Measurements from ENCODE around the gene EML6. TPM values are rescaled to one million over a fixed set of nuclear protein-coding genes. Genes with fewer than 3 reads are reported as not detected.
A peak's percentile ranks its signal among the peaks of the same experiment; 100 is the strongest.
"Not testable (repeated sequence)": the region's sequence is repeated elsewhere in the genome, so short reads cannot be mapped to it uniquely, and the experiment has no call there.

EML6 gene
- polyA plus RNA-seq, 1 donor from 2014 or later, result 3.8 TPM

DNA sequence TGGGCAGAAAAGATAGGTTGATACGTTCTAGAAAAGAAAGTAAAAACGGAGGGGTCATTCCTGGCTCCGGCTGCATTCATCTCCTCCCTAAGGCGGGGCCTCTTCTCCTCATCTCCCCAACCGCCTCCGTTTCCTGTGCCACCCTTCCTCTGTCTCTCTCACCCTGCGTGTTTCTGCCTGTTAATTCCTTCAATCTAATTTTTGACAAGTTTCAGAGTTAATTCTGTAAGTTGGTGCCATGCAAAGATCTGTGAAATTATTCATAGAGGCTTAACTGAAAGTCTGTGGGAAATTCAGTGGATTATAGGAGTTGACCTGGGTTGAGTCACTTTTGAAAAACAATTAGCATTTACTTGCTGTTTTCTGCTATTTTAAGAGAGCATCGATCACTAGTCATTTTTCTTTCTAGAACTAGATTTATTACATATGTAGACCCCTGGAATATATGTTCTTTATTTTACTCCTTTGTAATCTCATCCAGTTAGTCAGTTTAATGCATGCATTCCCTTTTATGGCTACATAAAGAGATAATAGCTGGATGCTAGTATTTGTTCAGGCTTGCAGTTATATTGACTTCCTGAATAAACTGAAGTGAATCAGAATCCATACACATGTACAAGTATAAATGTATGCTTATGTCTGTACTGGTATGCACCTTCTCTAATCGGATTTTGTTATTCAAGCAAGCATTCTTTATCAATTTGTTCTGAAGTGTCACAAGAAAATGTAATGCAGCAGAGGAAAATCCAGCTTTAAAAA is 91.1 kb downstream of the EML6 start:
- H3K36me3 Mint-ChIP-seq, result peaks cover 5% of the 10 kb centered on the region
- H3K27ac Mint-ChIP-seq, result no peak overlapping the region
- H3K27me3 Mint-ChIP-seq, result no peaks in the 10 kb centered on the region
- no peak overlapping the region for H3K4me3 Mint-ChIP-seq
- no peaks in the 10 kb centered on the region for H3K9me3 Mint-ChIP-seq
- H3K4me1 Mint-ChIP-seq, result peaks cover 0 to 2% (median 1%) of the 10 kb centered on the region in 3 donors

DNA sequence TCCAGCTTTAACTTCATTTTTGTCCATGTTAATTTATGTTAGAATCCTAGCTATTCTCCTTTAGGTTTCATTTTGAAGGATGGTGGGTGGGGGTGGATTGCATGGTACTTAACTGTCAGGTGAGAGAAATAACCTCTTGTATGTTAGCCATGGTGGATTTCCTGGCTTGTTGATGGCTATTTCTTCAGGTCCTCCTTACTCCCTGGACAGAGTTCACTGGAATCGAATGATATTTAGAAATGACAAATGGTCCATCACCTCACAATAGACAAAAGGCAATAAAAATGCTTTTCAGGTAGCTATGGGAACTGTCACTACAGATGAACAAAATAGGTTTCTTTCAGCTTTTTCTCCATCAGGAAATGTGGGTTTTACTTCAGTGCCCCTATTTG is 91.7 kb downstream of the EML6 start:
- peaks cover 0 to 2% (median 1%) of the 10 kb centered on the region in 3 donors for H3K4me1 Mint-ChIP-seq
- H3K27me3 Mint-ChIP-seq, result no peaks in the 10 kb centered on the region
- H3K36me3 Mint-ChIP-seq, result peaks cover 4% of the 10 kb centered on the region
- no peak overlapping the region for H3K4me3 Mint-ChIP-seq
- no peaks in the 10 kb centered on the region for H3K9me3 Mint-ChIP-seq
- no peak overlapping the region for H3K27ac Mint-ChIP-seq

DNA sequence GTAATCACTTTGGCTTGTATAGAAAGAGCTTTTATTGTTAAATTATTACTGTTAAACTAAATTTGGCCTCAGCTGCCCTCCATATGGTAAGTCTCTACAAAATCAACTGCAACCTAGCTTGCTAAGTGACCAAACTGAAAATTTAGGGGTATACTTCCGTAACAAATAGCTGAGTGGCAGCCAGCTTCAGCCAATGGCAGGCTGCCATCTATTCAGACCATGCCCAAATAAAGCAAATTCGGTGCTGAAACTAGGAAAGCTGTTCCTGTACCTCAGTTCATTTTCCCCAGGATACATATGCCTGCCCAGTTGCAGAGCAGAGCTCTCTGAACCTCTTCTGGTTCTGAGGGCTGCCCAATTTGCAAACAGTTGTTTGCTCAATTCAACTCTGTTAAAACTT is 94.8 kb downstream of the EML6 start:
- Mint-ChIP-seq H3K9me3 (no peaks in the 10 kb centered on the region), H3K36me3 (peaks cover 4% of the 10 kb centered on the region), H3K4me1 (peaks cover 0 to 2% (median 1%) of the 10 kb centered on the region in 3 donors), H3K27me3 (no peaks in the 10 kb centered on the region), H3K27ac (no peak overlapping the region), H3K4me3 (no peak overlapping the region)

DNA sequence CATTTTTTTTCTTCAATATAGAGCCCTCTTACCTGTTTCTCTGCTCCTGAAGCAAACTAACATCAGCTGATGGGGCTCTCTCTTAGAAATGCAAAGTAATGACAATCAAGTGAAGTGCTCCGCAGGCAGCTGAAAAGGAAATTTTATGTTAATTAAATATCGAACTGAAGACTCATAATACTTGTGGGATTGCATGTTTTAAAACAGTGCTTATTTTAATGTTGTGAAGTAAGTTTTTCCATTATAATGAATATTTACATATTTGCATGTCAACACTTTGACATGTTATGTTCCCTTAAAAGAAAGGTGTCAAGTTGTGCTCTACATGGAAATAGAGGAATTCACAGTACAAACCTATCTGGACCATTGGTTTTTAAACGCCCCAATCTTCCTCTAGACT is 97.1 kb downstream of the EML6 start:
- H3K4me3 Mint-ChIP-seq, result no peak overlapping the region

DNA sequence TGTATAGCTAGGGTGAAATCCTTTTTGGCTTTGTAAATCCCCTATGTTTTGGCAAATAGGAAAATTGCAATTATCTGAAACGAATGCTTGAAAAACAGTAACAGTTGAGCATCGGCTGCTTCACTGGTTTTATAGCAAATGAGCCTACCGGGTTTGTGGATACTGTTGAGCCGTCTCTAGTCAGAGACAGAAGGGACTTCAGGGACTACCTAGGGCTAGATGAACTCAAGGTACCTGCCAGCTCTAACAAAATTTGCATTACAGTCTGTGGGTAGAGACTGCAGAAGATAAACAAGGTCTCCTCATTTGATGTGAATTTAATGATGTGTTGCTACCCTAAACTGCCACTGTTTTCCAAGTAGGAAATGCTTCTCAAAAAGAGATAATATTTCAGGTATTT is 101.1 kb downstream of the EML6 start:
- Mint-ChIP-seq H3K4me1 (no peaks in the 10 kb centered on the region), H3K4me3 (no peak overlapping the region), H3K36me3 (peaks cover 2% of the 10 kb centered on the region), H3K27me3 (no peaks in the 10 kb centered on the region), H3K27ac (no peak overlapping the region), H3K9me3 (no peaks in the 10 kb centered on the region)

More for the DNA sequence above, 97.1 kb downstream of the EML6 start:
- H3K4me1 Mint-ChIP-seq, result no peaks in the 10 kb centered on the region
- H3K27ac Mint-ChIP-seq, result no peak overlapping the region
- peaks cover 4% of the 10 kb centered on the region for H3K36me3 Mint-ChIP-seq
- H3K27me3 Mint-ChIP-seq, result no peaks in the 10 kb centered on the region
- no peaks in the 10 kb centered on the region for H3K9me3 Mint-ChIP-seq

DNA sequence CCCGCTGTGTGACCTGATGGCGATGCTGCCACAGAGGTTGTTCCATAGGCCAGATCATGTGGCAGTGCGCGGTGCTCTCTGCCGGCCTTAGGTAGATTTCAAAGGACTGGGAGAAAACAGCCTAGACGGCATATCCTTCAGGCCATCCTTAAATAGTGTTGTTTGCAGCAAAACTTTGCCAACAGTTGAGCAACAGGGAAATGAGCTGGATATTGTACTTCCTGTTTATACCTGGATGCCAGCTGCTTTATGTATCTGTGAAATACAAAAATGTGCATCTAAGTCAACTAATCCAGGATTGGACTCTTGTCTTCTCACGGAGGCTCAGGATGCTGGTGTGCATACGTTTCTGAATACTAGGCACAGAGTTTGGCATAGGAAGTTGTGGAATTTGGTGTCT is 107.1 kb downstream of the EML6 start:
- H3K9me3 Mint-ChIP-seq, result no peaks in the 10 kb centered on the region
- H3K4me3 Mint-ChIP-seq, result no peak overlapping the region
- H3K36me3 Mint-ChIP-seq, result peaks cover 2% of the 10 kb centered on the region
- H3K4me1 Mint-ChIP-seq, result no peaks in the 10 kb centered on the region
- no peaks in the 10 kb centered on the region for H3K27me3 Mint-ChIP-seq
- no peak overlapping the region for H3K27ac Mint-ChIP-seq

DNA sequence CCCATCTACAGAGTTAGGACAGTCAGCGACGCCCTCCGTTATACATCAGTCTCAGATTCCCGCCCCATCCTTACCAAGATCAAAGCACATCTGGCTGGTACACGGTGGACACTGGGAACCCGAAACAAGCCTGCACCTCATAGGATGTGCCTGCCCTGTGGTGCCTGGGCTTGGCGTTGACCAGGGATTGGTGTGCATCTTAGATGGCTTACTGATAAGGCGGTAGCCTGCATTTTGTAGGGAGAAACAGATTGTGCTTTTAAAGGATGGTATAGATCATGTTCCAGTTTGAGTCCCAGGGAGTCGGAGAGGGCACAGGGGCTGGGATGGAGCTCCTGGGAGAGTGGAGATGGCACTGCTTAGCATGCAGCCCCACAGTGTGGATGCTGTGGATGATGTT is 108.0 kb downstream of the EML6 start:
- Mint-ChIP-seq H3K27ac (no peak overlapping the region), H3K27me3 (no peaks in the 10 kb centered on the region), H3K9me3 (no peaks in the 10 kb centered on the region), H3K4me3 (no peak overlapping the region), H3K4me1 (no peaks in the 10 kb centered on the region), H3K36me3 (no peaks in the 10 kb centered on the region)

DNA sequence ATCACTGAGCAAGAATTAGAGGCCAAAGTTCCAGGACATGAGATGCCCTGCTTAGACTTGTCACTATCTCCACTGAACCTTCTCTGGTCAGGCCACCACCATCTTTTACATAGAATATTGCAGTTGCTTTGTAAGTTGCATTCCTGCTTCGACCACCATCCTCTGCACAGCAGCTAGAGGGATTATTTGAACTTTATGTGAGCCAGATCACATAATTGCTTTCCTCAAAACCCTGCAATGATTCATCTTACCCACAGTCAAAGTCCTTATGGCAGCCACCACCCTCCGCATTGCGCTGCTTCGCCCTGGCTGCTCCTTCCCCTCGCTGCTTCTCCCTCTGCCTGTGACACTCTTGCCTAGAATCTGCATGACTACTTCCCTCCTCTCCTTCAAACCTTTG is 111.3 kb downstream of the EML6 start:
- H3K9me3 Mint-ChIP-seq, result no peaks in the 10 kb centered on the region
- no peak overlapping the region for H3K27ac Mint-ChIP-seq
- peaks cover 0 to 6% (median 3%) of the 10 kb centered on the region in 3 donors for H3K4me1 Mint-ChIP-seq
- no peak overlapping the region for H3K4me3 Mint-ChIP-seq
- H3K27me3 Mint-ChIP-seq, result no peaks in the 10 kb centered on the region
- no peaks in the 10 kb centered on the region for H3K36me3 Mint-ChIP-seq

DNA sequence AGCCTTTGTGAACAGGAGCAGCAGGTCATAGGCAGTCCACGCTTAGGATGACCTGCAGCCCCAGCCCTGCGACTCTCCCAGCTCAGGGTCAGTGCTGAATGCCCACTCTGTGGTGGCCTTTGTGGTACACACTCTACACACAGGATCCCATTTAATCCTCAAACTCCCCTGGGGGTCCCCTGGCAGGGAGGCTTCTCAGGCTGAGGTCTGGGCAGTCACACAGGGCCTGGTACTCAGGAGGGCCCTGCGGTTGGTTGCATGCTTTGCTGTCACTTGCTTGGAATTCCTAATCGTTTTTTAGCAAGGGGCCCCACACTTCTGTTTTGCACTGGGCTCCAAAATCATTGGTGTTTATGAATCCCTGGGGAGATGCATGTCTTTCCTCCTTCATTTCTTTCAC is 113.0 kb downstream of the EML6 start:
- H3K9me3 Mint-ChIP-seq, result no peaks in the 10 kb centered on the region
- no peaks in the 10 kb centered on the region for H3K36me3 Mint-ChIP-seq
- H3K27ac Mint-ChIP-seq, result no peak overlapping the region
- no peaks in the 10 kb centered on the region for H3K27me3 Mint-ChIP-seq
- no peak overlapping the region for H3K4me3 Mint-ChIP-seq
- peaks cover 0 to 6% (median 3%) of the 10 kb centered on the region in 3 donors for H3K4me1 Mint-ChIP-seq

DNA sequence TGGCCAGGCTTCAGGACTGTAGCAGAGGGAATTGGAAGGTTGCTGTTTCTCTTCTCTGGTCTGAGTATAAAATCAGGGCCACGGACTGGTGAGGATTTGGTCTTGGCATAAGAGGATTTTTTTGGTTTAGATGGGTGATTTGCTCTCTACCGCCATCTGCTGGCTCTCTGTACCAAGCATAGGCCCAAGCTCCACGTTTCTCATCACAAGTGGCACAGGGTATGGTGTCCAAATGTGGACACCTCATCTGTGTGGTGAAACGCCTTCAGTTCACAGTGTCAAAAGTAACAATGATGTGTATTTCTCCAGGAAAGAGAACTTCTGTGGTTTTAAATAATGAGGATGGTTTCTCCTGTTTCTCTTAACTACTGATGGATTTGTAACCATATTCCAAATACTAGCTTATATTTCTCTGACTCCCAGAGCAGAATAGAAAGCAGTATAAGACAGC is 115.1 kb downstream of the EML6 start:
- Mint-ChIP-seq H3K36me3 (no peaks in the 10 kb centered on the region), H3K4me1 (peaks cover 0 to 6% (median 3%) of the 10 kb centered on the region in 3 donors), H3K9me3 (no peaks in the 10 kb centered on the region), H3K27ac (no peak overlapping the region), H3K27me3 (no peaks in the 10 kb centered on the region), H3K4me3 (no peak overlapping the region)

DNA sequence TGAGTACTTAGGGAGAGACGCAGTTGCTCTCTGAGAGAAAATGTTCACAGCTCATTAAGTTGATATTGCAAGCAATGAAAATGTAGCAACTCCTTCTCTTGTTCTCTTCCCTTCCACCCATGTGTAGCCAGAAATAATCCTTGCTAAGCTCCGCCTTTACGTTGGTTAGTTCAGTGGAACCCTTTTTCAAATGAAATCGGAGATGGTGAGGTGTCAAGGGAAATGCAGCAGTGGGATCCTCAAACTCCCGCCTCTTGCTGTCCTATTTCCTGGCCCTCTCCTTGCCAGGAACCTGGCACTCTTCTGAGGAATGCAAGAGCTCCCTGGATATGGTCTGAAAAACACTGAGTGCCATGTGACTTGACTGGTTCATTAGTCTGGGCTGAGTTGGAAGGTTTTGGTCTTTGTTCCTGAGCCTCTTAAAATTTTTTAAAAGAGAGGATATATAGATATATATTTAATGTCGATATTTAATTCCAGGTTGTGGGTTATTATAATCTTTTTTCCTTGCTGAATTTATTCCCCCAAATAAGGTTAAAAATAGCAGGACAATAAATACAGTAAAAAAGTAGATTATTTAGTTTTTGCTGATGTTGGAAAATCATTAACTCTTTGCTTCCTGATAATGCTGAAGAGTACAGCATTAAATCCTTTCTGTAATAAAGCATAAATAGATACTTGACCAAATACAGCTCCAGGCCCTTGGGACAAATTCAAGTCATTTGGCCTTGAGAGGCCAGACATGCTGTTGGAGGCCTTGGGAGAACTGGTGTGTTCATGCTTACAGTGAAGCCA is 116.2 kb downstream of the EML6 start:
- Mint-ChIP-seq H3K4me1 (peaks cover 0 to 6% (median 3%) of the 10 kb centered on the region in 3 donors), H3K9me3 (no peaks in the 10 kb centered on the region), H3K27me3 (no peaks in the 10 kb centered on the region), H3K4me3 (no peak overlapping the region), H3K36me3 (no peaks in the 10 kb centered on the region), H3K27ac (no peak overlapping the region)

DNA sequence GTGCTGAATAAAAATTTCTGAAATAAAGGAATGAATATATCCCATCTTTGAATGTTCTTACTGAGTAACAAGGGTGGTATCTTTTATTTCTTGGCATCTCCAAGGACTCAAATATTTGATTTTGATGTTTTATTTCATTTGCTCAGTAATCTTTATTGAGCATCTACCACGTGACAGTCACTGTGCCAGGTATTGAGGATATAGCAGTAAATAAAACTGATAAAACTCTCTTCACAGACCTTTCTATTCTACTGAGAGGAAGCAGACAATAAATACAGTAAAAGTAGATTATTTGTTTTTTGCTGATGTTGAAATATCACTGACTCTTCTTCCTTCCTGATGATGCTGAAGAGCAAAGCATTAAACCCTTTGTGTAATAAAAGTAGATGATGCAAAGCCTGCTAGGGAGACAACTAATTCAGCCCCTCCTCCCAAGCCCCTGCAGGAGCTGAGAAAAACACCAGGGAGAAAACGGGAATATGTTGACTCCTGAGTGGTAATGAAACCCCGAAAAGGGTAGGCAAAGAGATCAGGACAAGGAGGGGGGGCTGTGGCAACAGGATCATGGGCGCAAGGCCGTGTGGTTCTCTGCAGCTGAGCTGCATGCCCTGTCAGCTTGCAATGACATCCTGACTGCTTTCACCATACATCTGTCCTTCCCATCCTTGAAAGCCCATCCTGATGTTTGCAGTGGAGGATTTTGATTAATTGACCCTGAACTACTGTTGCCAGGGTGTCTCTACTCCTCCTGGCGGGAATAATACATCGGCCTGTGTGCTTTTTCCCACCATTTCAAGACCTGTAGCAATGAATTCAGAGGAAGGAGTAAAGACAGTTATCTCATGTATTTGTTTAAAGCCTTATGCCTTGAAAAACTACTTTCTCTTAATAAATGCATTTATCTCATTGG is 117.4 kb downstream of the EML6 start:
- no peaks in the 10 kb centered on the region for H3K9me3 Mint-ChIP-seq
- H3K4me3 Mint-ChIP-seq, result no peak overlapping the region

DNA sequence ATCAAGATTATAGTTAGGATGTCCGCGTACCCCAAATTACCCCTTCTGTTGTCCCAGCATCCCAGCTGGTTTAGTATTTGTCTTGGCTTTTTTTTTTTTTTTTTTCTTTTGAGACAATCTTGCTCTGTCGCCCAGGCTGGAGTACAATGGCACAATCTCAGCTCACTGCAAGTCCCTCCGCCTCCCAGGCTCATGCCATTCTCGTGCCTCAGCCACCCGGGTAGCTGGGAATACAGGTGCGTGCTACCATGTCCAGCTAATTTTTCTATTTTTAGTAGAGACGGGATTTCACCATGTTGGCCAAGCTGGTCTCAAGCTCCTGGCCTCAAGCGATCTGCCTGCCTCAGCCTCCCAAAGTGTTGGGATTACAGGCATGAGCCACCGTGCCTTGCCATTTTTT is 118.0 kb downstream of the EML6 start:
- not testable (repeated sequence) for H3K4me3 Mint-ChIP-seq

More for the DNA sequence above, 117.4 kb downstream of the EML6 start:
- no peak overlapping the region for H3K27ac Mint-ChIP-seq
- no peaks in the 10 kb centered on the region for H3K36me3 Mint-ChIP-seq
- no peaks in the 10 kb centered on the region for H3K27me3 Mint-ChIP-seq
- H3K4me1 Mint-ChIP-seq, result peaks cover 7 to 16% (median 9%) of the 10 kb centered on the region in 3 donors

DNA sequence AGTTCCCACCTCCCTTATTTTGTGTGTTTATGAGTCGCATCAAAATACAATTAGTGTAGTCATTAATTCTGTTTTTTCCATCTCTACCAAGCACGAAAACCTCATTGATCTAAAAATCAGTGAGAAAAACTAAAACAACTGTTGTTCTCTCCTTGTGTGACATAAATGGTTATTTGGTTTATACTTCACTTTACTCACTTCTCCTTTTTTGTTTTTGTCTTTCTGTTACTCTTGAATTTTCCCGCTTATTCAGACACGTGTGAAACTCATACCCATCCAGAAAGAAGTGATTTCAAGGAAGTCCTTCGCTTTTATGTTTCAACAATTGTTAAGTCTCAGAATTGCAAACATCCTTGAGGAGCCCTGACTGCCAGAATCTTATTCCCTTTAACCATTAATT is 121.6 kb downstream of the EML6 start:
- no peak overlapping the region for H3K27ac Mint-ChIP-seq
- peaks cover 6 to 10% (median 7%) of the 10 kb centered on the region in 3 donors for H3K4me1 Mint-ChIP-seq
- peak overlapping the region in 2 of 4 donors; percentile 6 to 52 for H3K4me3 Mint-ChIP-seq
- H3K27me3 Mint-ChIP-seq, result no peaks in the 10 kb centered on the region
- no peaks in the 10 kb centered on the region for H3K36me3 Mint-ChIP-seq
- H3K9me3 Mint-ChIP-seq, result no peaks in the 10 kb centered on the region

More for the DNA sequence above, 118.0 kb downstream of the EML6 start:
- H3K27me3 Mint-ChIP-seq, H3K27ac Mint-ChIP-seq, H3K36me3 Mint-ChIP-seq, H3K9me3 Mint-ChIP-seq: not testable (repeated sequence)
- peaks cover 7 to 16% (median 9%) of the 10 kb centered on the region in 3 donors for H3K4me1 Mint-ChIP-seq

DNA sequence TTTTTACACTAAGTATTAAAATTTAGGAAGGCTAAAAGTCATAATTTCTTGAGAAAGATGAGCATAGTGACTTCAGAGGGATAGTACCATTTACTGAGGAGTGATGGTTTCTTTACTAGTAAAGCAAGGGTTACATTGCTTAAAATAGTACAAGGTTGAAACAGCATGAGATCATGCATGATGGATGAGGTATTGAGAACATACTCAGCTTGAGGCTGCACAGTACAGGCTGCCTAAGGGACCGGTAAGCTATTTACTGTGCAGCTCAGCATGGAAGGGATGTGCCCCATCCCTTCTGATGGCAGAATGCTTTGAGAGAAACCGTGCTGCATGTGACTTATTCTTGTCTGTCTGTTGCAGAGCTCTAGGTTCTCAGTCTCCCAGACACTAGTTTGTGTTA is 122.1 kb downstream of the EML6 start:
- no peaks in the 10 kb centered on the region for H3K27me3 Mint-ChIP-seq
- peaks cover 1% of the 10 kb centered on the region for H3K36me3 Mint-ChIP-seq
- no peaks in the 10 kb centered on the region for H3K9me3 Mint-ChIP-seq
- H3K27ac Mint-ChIP-seq, result no peak overlapping the region
- peak overlapping the region in 1 of 4 donors; percentile 52 for H3K4me3 Mint-ChIP-seq
- peaks cover 6 to 10% (median 7%) of the 10 kb centered on the region in 3 donors for H3K4me1 Mint-ChIP-seq

Measured in IgD-negative memory B cell (primary cell).